ENCODE data around the gene KISS1. TPM values are rescaled to one million over a fixed set of nuclear protein-coding genes. Genes with fewer than 3 reads are reported as not detected.

Gene KISS1
- total and polyA plus RNA-seq, 2 of the 4 experiments (the other 2 are of a cell fraction) = 11.7 to 27.3 TPM

- no TSS peak for BruUV-seq (replicated peaks)
- H2AK5ac ChIP-seq (ENCODE audit: low read depth, low read length) = no peak overlapping the region
- ChIA-PET CTCF (no interaction called here), POLR2A (ENCODE audit: unreplicated experiment) (no interaction called here)
- 0 out of 2 replicates have a peak overlapping the region, but pooled peaks have one; percentile 5 for H2BK120ac ChIP-seq (ENCODE audit: low read depth, low read length)
- H3K4ac ChIP-seq (ENCODE audit: low read depth, low read length) = peak overlapping the region; percentile 16; the same call in 1 of the 2 replicates
- TF ChIP-seq SMC3 (IDR thresholded peaks at IDR 0.05; ENCODE audit: low read depth, low read length) (no peak), RAD21 (IDR thresholded peaks at IDR 0.05; ENCODE audit: low read length) (no peak), FOS (IDR thresholded peaks at IDR 0.05; ENCODE audit: low read depth, low read length) (no peak), CTCF (conservative IDR thresholded peaks at IDR 0.05; ENCODE audit: low read depth, low read length) (no peak), BHLHE40 (IDR thresholded peaks at IDR 0.05; ENCODE audit: low read depth, low read length) (no peak), RFX5 (IDR thresholded peaks at IDR 0.05; ENCODE audit: low read depth, low read length) (no peak), POLR2A (IDR thresholded peaks at IDR 0.05; ENCODE audit: low read depth, low read length) (no peak), CHD1 (IDR thresholded peaks at IDR 0.05; ENCODE audit: low read depth, low read length) (no peak), RCOR1 (IDR thresholded peaks at IDR 0.05; ENCODE audit: insufficient replicate concordance, low read length) (no peak), USF2 (IDR thresholded peaks at IDR 0.05; ENCODE audit: low read depth, low read length) (no peak), MXI1 (IDR thresholded peaks at IDR 0.05; ENCODE audit: borderline replicate concordance, low read depth, low read length) (no peak), CEBPB (IDR thresholded peaks at IDR 0.05; ENCODE audit: low read depth, low read length) (no peak)
- peaks cover 9% of the 10 kb centered on the region for H3K4me1 ChIP-seq (ENCODE audit: control insufficient read depth, insufficient read depth, low read length)
- H4K20me1 ChIP-seq (ENCODE audit: insufficient read depth, low read length) = no peaks in the 10 kb centered on the region
- no peak overlapping the region for H4K8ac ChIP-seq (ENCODE audit: low read depth in 2 of 2, low read length in 2 of 2)
- peak overlapping the region; percentile 55; the same call in 1 of the 2 replicates for H2BK20ac ChIP-seq (ENCODE audit: low read depth, low read length)
- intact Hi-C loops (cut with micrococcal nuclease) (no loop called here), dilution Hi-C loops (cut with HindIII; ENCODE audit: low sequenced_read_pairs, unreplicated experiment) (no loop called here), in situ Hi-C loops (cut with MboI; ENCODE audit: low sequenced_read_pairs) (no loop called here)
- WGBS, 2 experiments (ENCODE audit: extremely low coverage in 2 of 2, insufficient read length in 1 of 2) = no CpG with 5 or more reads among the region's 11 CpGs
- H3K18ac ChIP-seq (ENCODE audit: low read depth, low read length) = no peak overlapping the region
- H4K5ac ChIP-seq (ENCODE audit: low read depth, low read length) = no peak overlapping the region
- H3K56ac ChIP-seq (ENCODE audit: extremely low read depth, insufficient read depth, low read length) = no peak overlapping the region
- DNase-seq (no peak), ATAC-seq (ENCODE audit: low read depth) (no peak)
- H3K4me3 ChIP-seq (ENCODE audit: insufficient read depth, low read depth, low read length) = no peak overlapping the region
- no peaks in the 10 kb centered on the region for H3K79me1 ChIP-seq (ENCODE audit: low read depth in 1 of 2, low read length in 2 of 2)
- H3K14ac ChIP-seq (replicated peaks; ENCODE audit: low read depth, low read length) = no peak overlapping the region; the same call in 1 of the 2 replicates
- H4K91ac ChIP-seq (ENCODE audit: insufficient read depth, low read depth, low read length) = no peak overlapping the region
- H3K23ac ChIP-seq (ENCODE audit: low read depth, low read length) = no peak overlapping the region
- no peak overlapping the region for H3K27ac ChIP-seq (ENCODE audit: insufficient read depth, low read length)
- H2AK9ac ChIP-seq (replicated peaks; ENCODE audit: low read depth, low read length, poor library complexity) = no peak overlapping the region
- no peak overlapping the region for H2AFZ ChIP-seq (replicated peaks; ENCODE audit: low read length, poor library complexity)
- H3K9ac ChIP-seq (ENCODE audit: low read depth, low read length) = no peak overlapping the region
- no peaks in the 10 kb centered on the region for H3K9me3 ChIP-seq (ENCODE audit: control insufficient read depth, insufficient read depth, low read length)
- no peak overlapping the region for H3K4me2 ChIP-seq (ENCODE audit: low read depth, low read length)
- H2BK5ac ChIP-seq (ENCODE audit: low read depth, low read length, poor library complexity, severe bottlenecking) = no peak overlapping the region
- H3K36me3 ChIP-seq (ENCODE audit: control insufficient read depth, insufficient read depth, low read length) = no peaks in the 10 kb centered on the region
- H3K27me3 ChIP-seq (ENCODE audit: control insufficient read depth, insufficient read depth, low read length) = peaks cover 3% of the 10 kb centered on the region; the same call in 1 of the 2 replicates
- H3K9me1 ChIP-seq (ENCODE audit: insufficient read depth, low read length) = no peaks in the 10 kb centered on the region
- H2BK15ac ChIP-seq (ENCODE audit: low read depth, low read length) = no peak overlapping the region
Observed at GRCh38 chr1:204188959-204189639, 7.2 kb downstream of the KISS1 start.

All from IMR-90 (cell line).